Transverse colon (tissue), 4 donors: Measurements from ENCODE around the gene CARMIL1.

ENCODE experiments used
- POLR2A ChIP-seq: fragments of 450-650 bp; IDR thresholded peaks from one replicate; pipeline ENCODE4 v1.6.1; 2016; ENCODE audit warnings: antibody characterized with exemption, mild to moderate bottlenecking, moderate library complexity
- POLR2AphosphoS5 ChIP-seq, 3 donors: sonication (generic); formaldehyde crosslinking; IDR thresholded peaks; one replicate each; pipeline ENCODE4 v1.6.1; 2016; ENCODE audit warnings: antibody characterized with exemption in 3 of 3
- TF ChIP-seq, protein P1 (sequence below), 5 experiments: fragments of 200-600 bp in 3 of 5; fragments of 450-650 bp in 2 of 5; sonication (generic) in 3 of 5; IDR thresholded peaks; 1 replicate in 2 of 5; 2 replicates in 3 of 5; pipeline ENCODE4 v1.5.1; 2016 to 2017; ENCODE audit warnings: antibody characterized with exemption in 5 of 5, inconsistent platforms in 3 of 5, mild to moderate bottlenecking in 2 of 5, moderate library complexity in 1 of 5

- TF ChIP-seq, protein P1, sequence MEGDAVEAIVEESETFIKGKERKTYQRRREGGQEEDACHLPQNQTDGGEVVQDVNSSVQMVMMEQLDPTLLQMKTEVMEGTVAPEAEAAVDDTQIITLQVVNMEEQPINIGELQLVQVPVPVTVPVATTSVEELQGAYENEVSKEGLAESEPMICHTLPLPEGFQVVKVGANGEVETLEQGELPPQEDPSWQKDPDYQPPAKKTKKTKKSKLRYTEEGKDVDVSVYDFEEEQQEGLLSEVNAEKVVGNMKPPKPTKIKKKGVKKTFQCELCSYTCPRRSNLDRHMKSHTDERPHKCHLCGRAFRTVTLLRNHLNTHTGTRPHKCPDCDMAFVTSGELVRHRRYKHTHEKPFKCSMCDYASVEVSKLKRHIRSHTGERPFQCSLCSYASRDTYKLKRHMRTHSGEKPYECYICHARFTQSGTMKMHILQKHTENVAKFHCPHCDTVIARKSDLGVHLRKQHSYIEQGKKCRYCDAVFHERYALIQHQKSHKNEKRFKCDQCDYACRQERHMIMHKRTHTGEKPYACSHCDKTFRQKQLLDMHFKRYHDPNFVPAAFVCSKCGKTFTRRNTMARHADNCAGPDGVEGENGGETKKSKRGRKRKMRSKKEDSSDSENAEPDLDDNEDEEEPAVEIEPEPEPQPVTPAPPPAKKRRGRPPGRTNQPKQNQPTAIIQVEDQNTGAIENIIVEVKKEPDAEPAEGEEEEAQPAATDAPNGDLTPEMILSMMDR (IDR thresholded peaks at IDR 0.05): no peak
- TF ChIP-seq POLR2A: no peak
- TF ChIP-seq POLR2AphosphoS5 (IDR thresholded peaks at IDR 0.05): no peak
Observed at GRCh38 chr6:25441663-25442270, 162.6 kb downstream of the CARMIL1 start.
